OCI-LY7 (cell line): Measurements from ENCODE around the gene NPB. TPM values are rescaled to one million over a fixed set of nuclear protein-coding genes. Genes with fewer than 3 reads are reported as not detected.

Source experiments
- BruUV-seq: library from RNA; stranded (reverse); fragments of 400-500 nt; replicated peaks from 2 replicates; lab custom pipeline; 2021; lab: Mats Ljungman, UMichigan
- CTCF ChIA-PET: fragments of 300-600 bp; sonication (Branson Sonifier 250); formaldehyde crosslinking; loops from one replicate; lab custom pipeline; 2022; ENCODE audit warnings: antibody characterized with exemption; ENCODE audit not compliant: unreplicated experiment; lab: Charles Lee
- POLR2A ChIA-PET: fragments of 300-600 bp; sonication (Branson Sonifier 250); formaldehyde crosslinking; loops from one replicate; lab custom pipeline; 2022; ENCODE audit warnings: antibody characterized with exemption; lab: Charles Lee
- DNase-seq: peaks from one replicate; pipeline ENCODE4 v3.0.0-alpha.2; 2015; ENCODE audit warnings: low spot score
- H2AFZ ChIP-seq: fragments of 200-600 bp; sonication (generic), shearing (Covaris generic); 2 replicates; pipeline ENCODE4 v1.6.1; 2014; ENCODE audit warnings: mild to moderate bottlenecking, antibody characterized with exemption, low read length, moderate library complexity
- H3K27ac ChIP-seq: fragments of 200-600 bp; sonication (generic); 2 replicates; pipeline ENCODE4 v1.5.1; 2014; ENCODE audit warnings: mixed run types, low read depth, mild to moderate bottlenecking, moderate library complexity, low read length, inconsistent platforms; ENCODE audit not compliant: poor library complexity, severe bottlenecking
- H3K36me3 ChIP-seq: fragments of 200-600 bp; sonication (generic); 2 replicates; pipeline ENCODE4 v1.6.1; 2014; ENCODE audit warnings: mild to moderate bottlenecking, antibody characterized with exemption, low read length, moderate library complexity, mixed read lengths; ENCODE audit not compliant: insufficient read depth
- H3K4me1 ChIP-seq: fragments of 200-600 bp; sonication (generic); 2 replicates; pipeline ENCODE4 v1.5.1; 2014; ENCODE audit warnings: mild to moderate bottlenecking, low read length; ENCODE audit not compliant: insufficient read depth, poor library complexity, severe bottlenecking
- H3K4me2 ChIP-seq: fragments of 200-600 bp; sonication (generic); 2 replicates; pipeline ENCODE4 v1.6.1; 2014; ENCODE audit warnings: mild to moderate bottlenecking, low read length
- H3K4me3 ChIP-seq: fragments of 200-600 bp; sonication (generic); 2 replicates; pipeline ENCODE4 v1.5.1; 2014; ENCODE audit warnings: mild to moderate bottlenecking, low read depth, low read length; ENCODE audit not compliant: poor library complexity, severe bottlenecking
- H3K79me2 ChIP-seq: fragments of 200-600 bp; sonication (generic); 2 replicates; pipeline ENCODE4 v1.6.1; 2016; ENCODE audit warnings: low read depth, mild to moderate bottlenecking, low read length, moderate library complexity, mixed read lengths; ENCODE audit not compliant: insufficient read depth
- H3K9me2 ChIP-seq: fragments of 200-600 bp; sonication (generic); 2 replicates; pipeline ENCODE4 v1.6.1; 2016; ENCODE audit warnings: mild to moderate bottlenecking, low read length, mixed read lengths; ENCODE audit not compliant: insufficient read depth
- H3K9me3 ChIP-seq: fragments of 200-600 bp; sonication (generic); 2 replicates; pipeline ENCODE4 v1.6.1; 2014; ENCODE audit warnings: mild to moderate bottlenecking, mixed run types, low read length, mixed read lengths
- H4K20me1 ChIP-seq: fragments of 200-600 bp; sonication (generic); 2 replicates; pipeline ENCODE4 v1.6.1; 2014; ENCODE audit warnings: mild to moderate bottlenecking, antibody characterized with exemption, low read length, moderate library complexity, mixed read lengths; ENCODE audit not compliant: insufficient read depth
- EZH2phosphoT487 ChIP-seq: fragments of 200-600 bp; sonication (generic); IDR thresholded peaks from 2 replicates; pipeline ENCODE4 v1.6.1; 2018; ENCODE audit warnings: low read depth, borderline replicate concordance, mild to moderate bottlenecking, mixed run types, antibody characterized with exemption, low read length, moderate library complexity, mixed read lengths
- intact Hi-C: fragments of 100-400 bp; cut with micrococcal nuclease; formaldehyde crosslinking; loops from one replicate; pipeline ENCODE4 v1.10.0; 2022; ENCODE audit not compliant: unreplicated experiment
- total RNA-seq, 2 experiments: library from RNA; depleted of rRNA in 1 of 2; stranded (reverse); fragments of >200 nt in 1 of 2; shearing (Covaris generic) in 1 of 2; gene quantifications; 2 replicates each; pipeline ENCODE4 v1.2.3, GENCODE V29; 2014 to 2022
- TF ChIP-seq, protein P1 (sequence below): fragments of 200-600 bp; sonication (generic); conservative IDR thresholded peaks from 2 replicates; pipeline ENCODE4 v1.5.1; 2014; ENCODE audit warnings: mild to moderate bottlenecking, antibody characterized with exemption, low read length, moderate library complexity, mixed read lengths

NPB gene
- total RNA-seq, 2 experiments from 2014 or later, result 2.8 to 3.2 TPM

DNA sequence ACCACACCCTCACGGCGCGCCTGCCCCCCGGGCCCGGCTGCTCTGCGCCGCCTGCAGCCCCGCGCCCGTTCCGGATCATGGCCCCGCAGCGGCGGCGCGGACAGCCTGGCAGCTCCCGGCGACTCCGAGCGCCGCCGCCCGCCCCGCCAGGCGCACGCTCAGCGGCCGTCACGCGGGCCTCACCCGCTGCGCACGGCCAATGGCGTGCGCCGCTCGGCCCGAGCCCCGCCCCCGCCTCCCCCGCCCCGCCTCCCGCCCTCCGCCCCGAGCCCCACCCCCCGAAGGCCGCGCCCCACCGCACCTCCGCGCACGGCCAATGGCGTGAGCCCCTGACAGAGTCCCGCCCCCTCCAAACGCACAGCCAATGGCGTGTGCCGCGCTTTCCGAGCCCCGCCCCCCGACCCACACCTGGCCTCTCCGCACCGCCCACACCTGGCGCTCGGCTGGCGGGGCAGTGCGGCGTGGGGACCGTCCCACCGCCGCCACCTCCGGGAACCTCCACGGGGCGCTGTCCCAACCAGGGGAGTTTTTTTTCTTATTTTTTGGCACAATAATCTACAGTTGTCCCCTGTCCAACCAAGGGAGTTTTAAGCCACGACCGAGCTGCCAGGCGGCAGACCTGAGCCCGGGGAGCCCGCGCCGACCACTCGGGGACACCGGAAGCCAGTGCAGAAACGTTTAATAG lies 9.4 kb downstream of the NPB start, which contains the start of gene PCYT2:
PCYT2 (minus strand) TSS at position 123 of the 685 bp plus-strand sequence; CDS start at position 79, 44 bp downstream.
- H3K27ac ChIP-seq, result peak within 1 kb of the TSS; percentile 22
- no peaks in the 10 kb centered on the region for H3K9me3 ChIP-seq
- peaks cover 15% of the 10 kb centered on the region for H3K4me1 ChIP-seq
- peaks cover 5% of the 10 kb centered on the region; the same call in 1 of the 2 replicates for H3K79me2 ChIP-seq
- H3K4me2 ChIP-seq, result peak within 1 kb of the TSS; percentile 79
- ChIA-PET POLR2A (interaction anchor here (0.5 kb wide), 1 partner anchor 19 kb away, joined by 3 read pairs; no protein-coding TSS in a partner anchor), CTCF (no interaction called here)
- peak; percentile 98 for DNase-seq
- H3K4me3 ChIP-seq, result peak within 1 kb of the TSS; percentile 85
- peak within 1 kb of the TSS; percentile 1; the same call in 1 of the 2 replicates for H2AFZ ChIP-seq
- no peaks in the 10 kb centered on the region; the same call in 1 of the 2 replicates for H4K20me1 ChIP-seq
- intact Hi-C loops, result loop anchor here (1.0 kb wide), 2 partner anchors 20 to 42 kb away; partner anchors contain the start of genes ALYREF and ANAPC11
- BruUV-seq, result no TSS peak
- TF ChIP-seq, protein P1, sequence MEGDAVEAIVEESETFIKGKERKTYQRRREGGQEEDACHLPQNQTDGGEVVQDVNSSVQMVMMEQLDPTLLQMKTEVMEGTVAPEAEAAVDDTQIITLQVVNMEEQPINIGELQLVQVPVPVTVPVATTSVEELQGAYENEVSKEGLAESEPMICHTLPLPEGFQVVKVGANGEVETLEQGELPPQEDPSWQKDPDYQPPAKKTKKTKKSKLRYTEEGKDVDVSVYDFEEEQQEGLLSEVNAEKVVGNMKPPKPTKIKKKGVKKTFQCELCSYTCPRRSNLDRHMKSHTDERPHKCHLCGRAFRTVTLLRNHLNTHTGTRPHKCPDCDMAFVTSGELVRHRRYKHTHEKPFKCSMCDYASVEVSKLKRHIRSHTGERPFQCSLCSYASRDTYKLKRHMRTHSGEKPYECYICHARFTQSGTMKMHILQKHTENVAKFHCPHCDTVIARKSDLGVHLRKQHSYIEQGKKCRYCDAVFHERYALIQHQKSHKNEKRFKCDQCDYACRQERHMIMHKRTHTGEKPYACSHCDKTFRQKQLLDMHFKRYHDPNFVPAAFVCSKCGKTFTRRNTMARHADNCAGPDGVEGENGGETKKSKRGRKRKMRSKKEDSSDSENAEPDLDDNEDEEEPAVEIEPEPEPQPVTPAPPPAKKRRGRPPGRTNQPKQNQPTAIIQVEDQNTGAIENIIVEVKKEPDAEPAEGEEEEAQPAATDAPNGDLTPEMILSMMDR, result peak; percentile 62
- no peak for TF ChIP-seq EZH2phosphoT487
- no peaks in the 10 kb centered on the region for H3K9me2 ChIP-seq
- H3K36me3 ChIP-seq, result peaks cover 70% of the 10 kb centered on the region

DNA sequence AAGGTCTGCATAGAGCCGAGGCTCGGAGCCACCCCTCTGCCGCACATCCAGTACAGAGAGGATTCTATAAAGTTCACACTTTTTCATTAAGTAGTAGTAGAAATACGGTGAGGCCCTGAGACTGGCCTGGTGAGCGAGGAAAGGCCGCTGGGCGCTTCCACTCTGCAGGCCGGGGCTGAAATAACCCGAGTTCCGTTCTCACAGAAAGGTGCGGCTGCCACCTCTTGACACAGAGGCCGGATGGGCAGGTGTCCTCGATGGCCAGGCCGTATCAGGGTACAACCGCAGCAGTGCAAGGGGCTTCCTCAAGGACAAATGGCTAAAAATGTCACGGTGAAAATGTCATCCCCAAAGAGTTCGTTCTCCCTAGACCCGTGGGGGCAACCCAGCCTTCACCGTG lies 9.9 kb downstream of the NPB start:
- Histone ChIP-seq H3K4me1 (peaks cover 20% of the 10 kb centered on the region), H3K4me2 (no peak overlapping the region; the same call in 1 of the 2 replicates), H3K9me3 (no peaks in the 10 kb centered on the region), H3K4me3 (peak overlapping the region; percentile 14), H3K79me2 (peaks cover 10% of the 10 kb centered on the region), H3K9me2 (no peaks in the 10 kb centered on the region), H3K36me3 (peaks cover 70% of the 10 kb centered on the region), H4K20me1 (peaks cover 3% of the 10 kb centered on the region), H3K27ac (no peak overlapping the region), H2AFZ (no peak overlapping the region)
- POLR2A ChIA-PET, result no interaction called here
- TSS peak; percentile 62 for BruUV-seq
- no peak for DNase-seq
- CTCF ChIA-PET, result no interaction called here
- no peak for TF ChIP-seq EZH2phosphoT487
- TF ChIP-seq, protein P1, result no peak
- intact Hi-C loops, result loop anchor here (1.0 kb wide), 2 partner anchors 21 to 43 kb away; partner anchors contain the start of genes ALYREF and ANAPC11
